ENCODE data around the gene SCLY.

SCLY gene

GRCh38 chr2:238087211-238087610 is 26.4 kb downstream of the SCLY start:
- no peak for DNase-seq (ENCODE audit: low read depth in 2 of 2)

DNA sequence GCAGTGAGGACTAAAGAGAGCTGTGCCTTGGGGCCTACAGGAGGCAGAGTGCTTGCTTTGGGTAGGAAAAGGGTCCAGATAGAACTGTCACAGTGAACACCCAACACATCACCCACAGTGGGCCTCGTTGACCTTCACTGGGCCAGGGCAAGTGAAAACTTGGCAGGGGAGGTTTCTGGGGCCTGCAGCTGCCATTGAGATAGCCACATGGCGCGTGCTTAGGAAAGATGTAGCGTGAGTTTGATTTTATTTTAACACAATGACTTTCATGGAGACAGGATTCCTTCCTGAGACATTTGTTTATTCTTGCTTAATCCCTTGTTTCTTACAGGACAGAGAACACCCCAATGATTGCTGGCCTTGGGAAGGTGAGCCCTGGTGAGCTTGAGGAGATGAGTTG is 30.1 kb downstream of the SCLY start:
- no peak overlapping the region for H3K4me3 ChIP-seq (replicated peaks in 1 of 2; ENCODE audit: low read depth in 2 of 2, low read length in 2 of 2)
- no peak for TF ChIP-seq CTCF (IDR thresholded peaks at IDR 0.05; ENCODE audit: low read depth, low read length)
- DNase-seq (ENCODE audit: low read depth in 2 of 2) = no peak

More at GRCh38 chr2:238087211-238087610, 26.4 kb downstream of the SCLY start:
- H3K4me3 ChIP-seq (replicated peaks in 1 of 2; ENCODE audit: low read depth in 2 of 2, low read length in 2 of 2) = no peak overlapping the region
- TF ChIP-seq CTCF (IDR thresholded peaks at IDR 0.05; ENCODE audit: low read depth, low read length) = no peak

DNA sequence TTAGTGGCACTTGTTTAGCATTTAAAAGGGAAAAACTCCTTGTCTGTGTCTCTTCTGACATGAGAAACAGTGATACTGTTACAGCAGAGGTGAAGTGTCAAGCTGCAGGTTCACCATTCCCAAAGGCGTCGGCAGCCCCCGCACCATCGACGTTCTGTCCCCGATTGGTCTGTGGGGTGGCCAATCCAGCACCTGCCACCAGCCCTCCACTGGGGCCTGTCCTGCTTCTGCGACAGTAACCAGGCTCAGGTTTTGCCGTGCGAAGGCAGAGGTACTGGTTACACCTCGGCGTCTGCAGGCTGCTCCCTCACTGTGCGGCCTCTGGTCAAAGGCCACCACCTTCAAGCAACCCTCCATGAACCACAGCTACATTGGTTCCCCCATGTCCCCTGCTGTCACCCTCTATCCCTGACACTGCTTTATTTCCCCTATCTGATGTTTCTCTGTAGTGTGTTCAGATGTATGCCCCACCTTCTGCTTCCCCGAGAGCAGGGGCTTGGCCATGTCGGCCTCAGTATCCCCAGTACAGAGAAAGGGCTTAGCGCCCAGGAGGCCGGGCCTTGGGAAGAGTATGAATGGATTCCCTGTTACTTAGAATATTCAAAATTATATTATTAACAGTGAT is 30.7 kb downstream of the SCLY start:
- TF ChIP-seq CTCF (IDR thresholded peaks at IDR 0.05; ENCODE audit: low read depth, low read length) = no peak
- DNase-seq (ENCODE audit: low read depth in 2 of 2) = no peak
- no peak overlapping the region for H3K4me3 ChIP-seq (replicated peaks in 1 of 2; ENCODE audit: low read depth in 2 of 2, low read length in 2 of 2)

DNA sequence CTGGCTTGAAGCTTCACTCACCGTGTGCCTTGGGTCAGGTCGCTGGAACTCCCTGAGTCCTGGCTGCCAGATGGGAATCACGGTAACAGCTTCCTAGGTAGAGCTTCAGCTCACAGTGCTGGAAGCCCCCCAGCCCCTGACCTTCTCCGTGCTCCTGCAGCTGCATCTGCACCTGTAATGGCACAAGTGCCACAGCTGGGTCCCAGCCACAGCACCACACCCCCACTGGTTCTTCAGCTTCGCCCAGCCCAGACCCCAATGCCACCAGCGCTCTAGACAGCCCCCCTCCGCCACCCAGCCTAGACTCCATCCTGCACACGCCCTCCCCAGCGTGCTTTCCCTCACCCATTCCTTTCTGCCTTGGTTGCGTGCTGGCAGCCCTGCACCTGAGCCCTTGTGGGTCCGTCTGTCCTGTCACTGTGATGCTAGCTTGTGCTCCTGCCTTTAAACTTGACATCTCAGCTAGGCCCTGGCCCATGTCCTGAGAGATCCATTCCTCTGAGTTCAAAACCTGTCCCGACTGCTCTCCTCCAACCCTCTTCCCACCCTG is 31.8 kb downstream of the SCLY start:
- no peak for TF ChIP-seq CTCF (IDR thresholded peaks at IDR 0.05; ENCODE audit: low read depth, low read length)
- no peak overlapping the region for H3K4me3 ChIP-seq (replicated peaks in 1 of 2; ENCODE audit: low read depth in 2 of 2, low read length in 2 of 2)
- no peak for DNase-seq (ENCODE audit: low read depth in 2 of 2)

- no peak for TF ChIP-seq CTCF (IDR thresholded peaks at IDR 0.05; ENCODE audit: low read depth, low read length)
- DNase-seq (ENCODE audit: low read depth in 2 of 2) = no peak
- no peak overlapping the region for H3K4me3 ChIP-seq (replicated peaks in 1 of 2; ENCODE audit: low read depth in 2 of 2, low read length in 2 of 2)
Measured at GRCh38 chr2:238093181-238094140, 32.7 kb downstream of the SCLY start.

DNA sequence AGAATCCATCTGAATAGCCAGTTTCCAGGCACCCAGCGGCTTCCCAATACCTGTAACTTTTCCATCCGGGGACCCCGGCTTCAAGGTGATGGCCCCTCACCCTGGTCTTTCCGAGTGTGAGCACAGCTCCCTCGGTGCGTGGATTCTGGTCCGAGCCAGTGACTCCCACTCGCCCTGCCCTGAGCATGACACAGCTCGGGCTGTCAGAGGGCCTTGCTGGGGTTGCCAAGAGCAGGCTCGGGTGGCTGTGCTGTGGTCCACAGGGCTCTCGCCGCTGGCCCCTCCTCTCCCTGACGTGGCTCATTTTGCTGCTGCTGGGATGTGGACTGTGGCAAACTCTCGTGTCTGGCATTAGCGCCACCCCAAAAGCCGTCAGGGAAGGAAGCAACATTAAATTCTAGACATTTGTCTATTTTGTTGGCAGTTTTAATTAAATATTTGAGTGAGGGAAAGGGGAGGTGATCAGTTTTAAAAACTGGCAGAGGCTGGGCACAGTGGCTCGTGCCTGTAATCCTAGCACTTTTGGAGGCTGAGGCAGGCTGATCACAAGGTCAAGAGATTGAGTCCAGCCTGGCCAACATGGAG is 33.7 kb downstream of the SCLY start:
- no peak for TF ChIP-seq CTCF (IDR thresholded peaks at IDR 0.05; ENCODE audit: low read depth, low read length)
- no peak for DNase-seq (ENCODE audit: low read depth in 2 of 2)
- no peak overlapping the region for H3K4me3 ChIP-seq (replicated peaks in 1 of 2; ENCODE audit: low read depth in 2 of 2, low read length in 2 of 2)
